GDM1 (cell line): ENCODE measurements around the gene GOLGA6L10.
"Not testable (repeated sequence)": the region's sequence is repeated elsewhere in the genome, so short reads cannot be mapped to it uniquely, and the experiment has no call there.

ENCODE experiments used
- DNase-seq: peaks from one replicate; lab custom pipeline; 2025; lab: John Stamatoyannopoulos, UW

The GOLGA6L10 gene

GRCh38 chr15:82317516-82317915 lies 31.8 kb downstream of the GOLGA6L10 start:
- DNase-seq: not testable (repeated sequence)

GRCh38 chr15:82317091-82317489 lies 32.2 kb downstream of the GOLGA6L10 start:
- DNase-seq: no peak

- DNase-seq: not testable (repeated sequence)
Measured at GRCh38 chr15:82316247-82317090, 32.8 kb downstream of the GOLGA6L10 start.

- DNase-seq: no peak
Measured at GRCh38 chr15:82315519-82316246, 33.6 kb downstream of the GOLGA6L10 start.

GRCh38 chr15:82314769-82315518 lies 34.3 kb downstream of the GOLGA6L10 start:
- DNase-seq: no peak

- not testable (repeated sequence) for DNase-seq
Measured at GRCh38 chr15:82313951-82314768, 35.1 kb downstream of the GOLGA6L10 start.

GRCh38 chr15:82313446-82313845 lies 35.8 kb downstream of the GOLGA6L10 start:
- no peak for DNase-seq

GRCh38 chr15:82312586-82313349 lies 36.5 kb downstream of the GOLGA6L10 start:
- DNase-seq: no peak

GRCh38 chr15:82311321-82311720 lies 38.0 kb downstream of the GOLGA6L10 start:
- not testable (repeated sequence) for DNase-seq

- DNase-seq: no peak
Measured at GRCh38 chr15:82309802-82310201, 39.5 kb downstream of the GOLGA6L10 start.

GRCh38 chr15:82307714-82308081 lies 41.6 kb downstream of the GOLGA6L10 start:
- no peak for DNase-seq

GRCh38 chr15:82306791-82307713 lies 42.2 kb downstream of the GOLGA6L10 start:
- DNase-seq: no peak

GRCh38 chr15:82305621-82306048 lies 43.6 kb downstream of the GOLGA6L10 start:
- no peak for DNase-seq

GRCh38 chr15:82304778-82305090 lies 44.5 kb downstream of the GOLGA6L10 start:
- no peak for DNase-seq

- no peak for DNase-seq
Measured at GRCh38 chr15:82303956-82304777, 45.1 kb downstream of the GOLGA6L10 start.

GRCh38 chr15:82301296-82302016 lies 47.8 kb downstream of the GOLGA6L10 start:
- no peak for DNase-seq

GRCh38 chr15:82300883-82301282 lies 48.4 kb downstream of the GOLGA6L10 start:
- no peak for DNase-seq

GRCh38 chr15:82300326-82300725 lies 48.9 kb downstream of the GOLGA6L10 start:
- DNase-seq: not testable (repeated sequence)
